HEK293 (cell line): ENCODE measurements around the gene LAMB4.

Experiments
- TCF7L2 ChIP-seq: IDR thresholded peaks from 2 replicates; pipeline ENCODE4 v1.6.1; 2011; ENCODE audit warnings: low read depth, mild to moderate bottlenecking, inconsistent platforms, low read length, moderate library complexity, borderline replicate concordance
- ZFP3 ChIP-seq: fragments of 450-650 bp; formaldehyde crosslinking; IDR thresholded peaks from 2 replicates; pipeline ENCODE4 v1.5.1; 2016; ENCODE audit warnings: low read depth, missing biosample characterization, missing genetic modification characterization
- ZNF155 ChIP-seq: fragments of 450-650 bp; formaldehyde crosslinking; IDR thresholded peaks from 2 replicates; pipeline ENCODE4 v1.5.1; 2016; ENCODE audit warnings: missing biosample characterization, missing genetic modification characterization
- ZNF175 ChIP-seq: fragments of 450-650 bp; formaldehyde crosslinking; IDR thresholded peaks from 2 replicates; pipeline ENCODE4 v1.5.1; 2016; ENCODE audit warnings: missing biosample characterization, missing genetic modification characterization
- ZNF423 ChIP-seq: fragments of 450-650 bp; formaldehyde crosslinking; IDR thresholded peaks from 2 replicates; pipeline ENCODE4 v1.5.1; 2016; ENCODE audit warnings: missing biosample characterization, missing genetic modification characterization
- ZNF792 ChIP-seq: fragments of 450-650 bp; formaldehyde crosslinking; IDR thresholded peaks from 2 replicates; pipeline ENCODE4 v1.5.1; 2016; ENCODE audit warnings: missing biosample characterization, missing genetic modification characterization
- TF ChIP-seq, protein P1 (sequence below): fragments of 450-650 bp; formaldehyde crosslinking; IDR thresholded peaks from 2 replicates; pipeline ENCODE4 v1.5.1; 2016; ENCODE audit warnings: missing biosample characterization, missing genetic modification characterization, low read depth
- TF ChIP-seq, protein P2 (sequence below): fragments of 450-650 bp; formaldehyde crosslinking; IDR thresholded peaks from 2 replicates; pipeline ENCODE4 v1.5.1; 2016; ENCODE audit warnings: missing biosample characterization, missing genetic modification characterization
- TF ChIP-seq, protein P3 (sequence below): fragments of 450-650 bp; formaldehyde crosslinking; optimal IDR thresholded peaks from 2 replicates; pipeline ENCODE3; 2016; ENCODE audit warnings: missing biosample characterization, mild to moderate bottlenecking, missing genetic modification characterization

DNA sequence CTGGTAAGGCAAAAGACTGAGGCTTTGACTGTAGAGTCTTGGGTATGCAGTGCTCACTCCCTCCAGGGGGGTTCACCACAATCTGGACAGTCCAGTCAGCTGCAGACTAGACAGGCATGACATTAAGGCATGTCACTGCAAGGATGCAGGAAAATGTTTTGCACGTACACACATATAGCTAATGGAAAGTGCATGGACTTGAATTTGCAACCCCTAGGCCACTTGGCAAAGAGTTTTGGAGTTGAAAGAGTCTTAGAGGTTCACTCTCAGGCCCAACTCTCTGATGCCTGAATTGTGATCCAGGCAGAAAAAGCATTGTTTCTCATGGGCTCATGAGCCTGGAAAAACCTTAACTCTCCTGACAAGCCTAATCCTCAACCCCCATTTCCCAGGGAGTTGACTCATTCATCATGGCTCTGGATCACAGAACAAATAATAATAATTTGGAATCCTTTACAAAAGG lies 51.9 kb downstream of the LAMB4 start:
- TF ChIP-seq ZNF175 (tag by site-specific recombination) (no peak), ZFP3 (tag by site-specific recombination) (no peak), TCF7L2 (no peak), ZNF423 (tag by site-specific recombination) (no peak), ZNF155 (no peak), ZNF792 (no peak)
- TF ChIP-seq, protein P1, sequence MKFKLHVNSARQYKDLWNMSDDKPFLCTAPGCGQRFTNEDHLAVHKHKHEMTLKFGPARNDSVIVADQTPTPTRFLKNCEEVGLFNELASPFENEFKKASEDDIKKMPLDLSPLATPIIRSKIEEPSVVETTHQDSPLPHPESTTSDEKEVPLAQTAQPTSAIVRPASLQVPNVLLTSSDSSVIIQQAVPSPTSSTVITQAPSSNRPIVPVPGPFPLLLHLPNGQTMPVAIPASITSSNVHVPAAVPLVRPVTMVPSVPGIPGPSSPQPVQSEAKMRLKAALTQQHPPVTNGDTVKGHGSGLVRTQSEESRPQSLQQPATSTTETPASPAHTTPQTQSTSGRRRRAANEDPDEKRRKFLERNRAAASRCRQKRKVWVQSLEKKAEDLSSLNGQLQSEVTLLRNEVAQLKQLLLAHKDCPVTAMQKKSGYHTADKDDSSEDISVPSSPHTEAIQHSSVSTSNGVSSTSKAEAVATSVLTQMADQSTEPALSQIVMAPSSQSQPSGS: no peak
- TF ChIP-seq, protein P2, sequence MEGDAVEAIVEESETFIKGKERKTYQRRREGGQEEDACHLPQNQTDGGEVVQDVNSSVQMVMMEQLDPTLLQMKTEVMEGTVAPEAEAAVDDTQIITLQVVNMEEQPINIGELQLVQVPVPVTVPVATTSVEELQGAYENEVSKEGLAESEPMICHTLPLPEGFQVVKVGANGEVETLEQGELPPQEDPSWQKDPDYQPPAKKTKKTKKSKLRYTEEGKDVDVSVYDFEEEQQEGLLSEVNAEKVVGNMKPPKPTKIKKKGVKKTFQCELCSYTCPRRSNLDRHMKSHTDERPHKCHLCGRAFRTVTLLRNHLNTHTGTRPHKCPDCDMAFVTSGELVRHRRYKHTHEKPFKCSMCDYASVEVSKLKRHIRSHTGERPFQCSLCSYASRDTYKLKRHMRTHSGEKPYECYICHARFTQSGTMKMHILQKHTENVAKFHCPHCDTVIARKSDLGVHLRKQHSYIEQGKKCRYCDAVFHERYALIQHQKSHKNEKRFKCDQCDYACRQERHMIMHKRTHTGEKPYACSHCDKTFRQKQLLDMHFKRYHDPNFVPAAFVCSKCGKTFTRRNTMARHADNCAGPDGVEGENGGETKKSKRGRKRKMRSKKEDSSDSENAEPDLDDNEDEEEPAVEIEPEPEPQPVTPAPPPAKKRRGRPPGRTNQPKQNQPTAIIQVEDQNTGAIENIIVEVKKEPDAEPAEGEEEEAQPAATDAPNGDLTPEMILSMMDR (tag by site-specific recombination): no peak
- TF ChIP-seq, protein P3, sequence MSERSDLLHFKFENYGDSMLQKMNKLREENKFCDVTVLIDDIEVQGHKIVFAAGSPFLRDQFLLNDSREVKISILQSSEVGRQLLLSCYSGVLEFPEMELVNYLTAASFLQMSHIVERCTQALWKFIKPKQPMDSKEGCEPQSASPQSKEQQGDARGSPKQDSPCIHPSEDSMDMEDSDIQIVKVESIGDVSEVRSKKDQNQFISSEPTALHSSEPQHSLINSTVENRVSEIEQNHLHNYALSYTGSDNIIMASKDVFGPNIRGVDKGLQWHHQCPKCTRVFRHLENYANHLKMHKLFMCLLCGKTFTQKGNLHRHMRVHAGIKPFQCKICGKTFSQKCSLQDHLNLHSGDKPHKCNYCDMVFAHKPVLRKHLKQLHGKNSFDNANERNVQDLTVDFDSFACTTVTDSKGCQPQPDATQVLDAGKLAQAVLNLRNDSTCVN: no peak
